ENCODE results near the gene ZBTB17. TPM values are rescaled to one million over a fixed set of nuclear protein-coding genes. Genes with fewer than 3 reads are reported as not detected.

ZBTB17 gene
- total and polyA plus RNA-seq, 10 of the 15 experiments (the other 5 are each of a cell fraction or from before 2014, with no cell fraction given) = 0.87 to 59.4 (median 38.7) TPM

DNA sequence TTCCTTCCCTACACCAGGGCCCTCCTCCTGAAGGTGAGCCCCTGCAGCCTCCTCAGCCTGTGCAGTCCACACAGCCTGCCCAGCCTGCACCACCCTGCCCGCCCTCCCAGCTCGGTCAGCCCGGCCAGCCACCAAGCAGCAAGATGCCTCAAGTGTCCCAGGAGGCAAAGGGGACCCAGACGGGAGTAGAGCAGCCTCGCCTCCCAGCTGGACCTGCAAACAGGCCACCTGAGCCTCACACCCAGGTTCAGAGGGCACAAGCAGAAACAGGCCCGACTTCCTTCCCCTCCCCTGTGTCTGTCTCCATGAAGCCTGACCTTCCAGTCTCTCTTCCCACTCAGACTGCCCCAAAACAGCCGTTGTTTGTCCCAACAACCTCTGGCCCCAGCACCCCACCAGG, 38.8 kb downstream of the ZBTB17 start:
- 93% methylated on average over 6 of the region's 7 CpGs for WGBS (ENCODE audit: insufficient coverage, insufficient replicate concordance, low lambda C conversion rate, missing lambda C conversion rate)
- no TSS peak for BruUV-seq (replicated peaks)
- intact Hi-C loops (cut with micrococcal nuclease; ENCODE audit: unreplicated experiment) = no loop called here
- Histone ChIP-seq H3K79me2 (ENCODE audit: control insufficient read depth, insufficient read depth, low read length) (no peaks in the 10 kb centered on the region), H3K9me3 (replicated peaks; ENCODE audit: control insufficient read depth, insufficient read depth, low read length) (no peaks in the 10 kb centered on the region), H3K4me2 (ENCODE audit: control insufficient read depth, insufficient read depth) (no peak overlapping the region), H3K4me3 (no peak overlapping the region), H2AFZ (ENCODE audit: control insufficient read depth, low read depth, low read length) (no peak overlapping the region), H4K20me1 (ENCODE audit: control insufficient read depth, insufficient read depth) (no peaks in the 10 kb centered on the region), H3K9ac (ENCODE audit: control insufficient read depth, insufficient read depth, low read length) (no peak overlapping the region), H3K36me3 (ENCODE audit: control insufficient read depth in 2 of 2, insufficient read depth in 2 of 2, low read length in 1 of 2) (peaks cover 18 to 66% of the 10 kb centered on the region in 2 experiments), H3K27ac (ENCODE audit: control insufficient read depth, insufficient read depth) (no peak overlapping the region), H3K4me1 (ENCODE audit: control insufficient read depth, insufficient read depth, low read length) (no peaks in the 10 kb centered on the region), H3K27me3 (replicated peaks in 1 of 2; ENCODE audit: control insufficient read depth in 2 of 2, insufficient read depth in 2 of 2, low read length in 1 of 2) (no peaks in the 10 kb centered on the region)
- ChIA-PET RAD21 (ENCODE audit: unreplicated experiment) (no interaction called here), POLR2A (interaction anchor here (0.5 to 0.7 kb wide), 3 partner anchors 20 to 220 kb away, joined by 3 to 4 read pairs (median 4); no protein-coding TSS in a partner anchor), SMC1A (ENCODE audit: uncharacterized antibody, unreplicated experiment) (interaction anchor here (1.0 to 1.7 kb wide), 5 partner anchors 17 to 145 kb away, joined by 3 to 9 read pairs (median 4); no protein-coding TSS in a partner anchor), CTCF (interaction anchor here (1.3 to 3.3 kb wide), 5 partner anchors 69 to 145 kb away, joined by 4 to 19 read pairs (median 5); no protein-coding TSS in a partner anchor)
- ATAC-seq (no peak), DNase-seq (ENCODE audit: low read depth, low spot score) (no peak), FAIRE-seq (no peak)
- in situ Hi-C loops (cut with MboI) = no loop called here
- no peak for TF ChIP-seq PAX5 (IDR thresholded peaks at IDR 0.05; ENCODE audit: borderline replicate concordance, low read depth, low read length)
- TF ChIP-seq IKZF2 (IDR thresholded peaks at IDR 0.05) = no peak
- no peak for TF ChIP-seq MTA3 (IDR thresholded peaks at IDR 0.05; ENCODE audit: borderline replicate concordance, low read length)
- no peak for TF ChIP-seq MYB (IDR thresholded peaks at IDR 0.05; ENCODE audit: borderline replicate concordance, low read depth, low read length)
- no peak for TF ChIP-seq EP300 (IDR thresholded peaks at IDR 0.05; ENCODE audit: borderline replicate concordance in 1 of 2, control insufficient read depth in 1 of 2, low read depth in 2 of 2, low read length in 2 of 2)
- TF ChIP-seq KAT2A (conservative IDR thresholded peaks at IDR 0.05; ENCODE audit: control insufficient read depth, low read depth, low read length) = no peak
- TF ChIP-seq SREBF2 (IDR thresholded peaks at IDR 0.05; ENCODE audit: low read length) = no peak
- TF ChIP-seq HDAC6 (IDR thresholded peaks at IDR 0.05; ENCODE audit: unreplicated experiment) = no peak
- no peak for TF ChIP-seq GATAD2B (conservative IDR thresholded peaks at IDR 0.05; ENCODE audit: low read depth)
- TF ChIP-seq ESRRA (IDR thresholded peaks at IDR 0.05; ENCODE audit: low read length) = no peak
- no peak for TF ChIP-seq ETV6 (conservative IDR thresholded peaks at IDR 0.05 in 1 of 2, IDR thresholded peaks at IDR 0.05 in 1 of 2; ENCODE audit: borderline replicate concordance in 1 of 2, low read depth in 1 of 2)
- no peak for TF ChIP-seq POU2F2 (IDR thresholded peaks at IDR 0.05; ENCODE audit: borderline replicate concordance, low read depth, low read length)
- no peak for TF ChIP-seq SUZ12 (IDR thresholded peaks at IDR 0.05; ENCODE audit: unreplicated experiment)
- TF ChIP-seq SPI1 (IDR thresholded peaks at IDR 0.05; ENCODE audit: borderline replicate concordance, insufficient read depth, low read depth, low read length) = no peak
- TF ChIP-seq KDM1A (IDR thresholded peaks at IDR 0.05; ENCODE audit: borderline replicate concordance) = no peak
- TF ChIP-seq PML (IDR thresholded peaks at IDR 0.05; ENCODE audit: low read length) = no peak
- TF ChIP-seq, protein P1, sequence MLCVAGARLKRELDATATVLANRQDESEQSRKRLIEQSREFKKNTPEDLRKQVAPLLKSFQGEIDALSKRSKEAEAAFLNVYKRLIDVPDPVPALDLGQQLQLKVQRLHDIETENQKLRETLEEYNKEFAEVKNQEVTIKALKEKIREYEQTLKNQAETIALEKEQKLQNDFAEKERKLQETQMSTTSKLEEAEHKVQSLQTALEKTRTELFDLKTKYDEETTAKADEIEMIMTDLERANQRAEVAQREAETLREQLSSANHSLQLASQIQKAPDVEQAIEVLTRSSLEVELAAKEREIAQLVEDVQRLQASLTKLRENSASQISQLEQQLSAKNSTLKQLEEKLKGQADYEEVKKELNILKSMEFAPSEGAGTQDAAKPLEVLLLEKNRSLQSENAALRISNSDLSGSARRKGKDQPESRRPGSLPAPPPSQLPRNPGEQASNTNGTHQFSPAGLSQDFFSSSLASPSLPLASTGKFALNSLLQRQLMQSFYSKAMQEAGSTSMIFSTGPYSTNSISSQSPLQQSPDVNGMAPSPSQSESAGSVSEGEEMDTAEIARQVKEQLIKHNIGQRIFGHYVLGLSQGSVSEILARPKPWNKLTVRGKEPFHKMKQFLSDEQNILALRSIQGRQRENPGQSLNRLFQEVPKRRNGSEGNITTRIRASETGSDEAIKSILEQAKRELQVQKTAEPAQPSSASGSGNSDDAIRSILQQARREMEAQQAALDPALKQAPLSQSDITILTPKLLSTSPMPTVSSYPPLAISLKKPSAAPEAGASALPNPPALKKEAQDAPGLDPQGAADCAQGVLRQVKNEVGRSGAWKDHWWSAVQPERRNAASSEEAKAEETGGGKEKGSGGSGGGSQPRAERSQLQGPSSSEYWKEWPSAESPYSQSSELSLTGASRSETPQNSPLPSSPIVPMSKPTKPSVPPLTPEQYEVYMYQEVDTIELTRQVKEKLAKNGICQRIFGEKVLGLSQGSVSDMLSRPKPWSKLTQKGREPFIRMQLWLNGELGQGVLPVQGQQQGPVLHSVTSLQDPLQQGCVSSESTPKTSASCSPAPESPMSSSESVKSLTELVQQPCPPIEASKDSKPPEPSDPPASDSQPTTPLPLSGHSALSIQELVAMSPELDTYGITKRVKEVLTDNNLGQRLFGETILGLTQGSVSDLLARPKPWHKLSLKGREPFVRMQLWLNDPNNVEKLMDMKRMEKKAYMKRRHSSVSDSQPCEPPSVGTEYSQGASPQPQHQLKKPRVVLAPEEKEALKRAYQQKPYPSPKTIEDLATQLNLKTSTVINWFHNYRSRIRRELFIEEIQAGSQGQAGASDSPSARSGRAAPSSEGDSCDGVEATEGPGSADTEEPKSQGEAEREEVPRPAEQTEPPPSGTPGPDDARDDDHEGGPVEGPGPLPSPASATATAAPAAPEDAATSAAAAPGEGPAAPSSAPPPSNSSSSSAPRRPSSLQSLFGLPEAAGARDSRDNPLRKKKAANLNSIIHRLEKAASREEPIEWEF (IDR thresholded peaks at IDR 0.05; ENCODE audit: insufficient replicate concordance, low read depth, low read length) = no peak
